ENCODE data around the gene SH2B2.

Gene SH2B2

DNA sequence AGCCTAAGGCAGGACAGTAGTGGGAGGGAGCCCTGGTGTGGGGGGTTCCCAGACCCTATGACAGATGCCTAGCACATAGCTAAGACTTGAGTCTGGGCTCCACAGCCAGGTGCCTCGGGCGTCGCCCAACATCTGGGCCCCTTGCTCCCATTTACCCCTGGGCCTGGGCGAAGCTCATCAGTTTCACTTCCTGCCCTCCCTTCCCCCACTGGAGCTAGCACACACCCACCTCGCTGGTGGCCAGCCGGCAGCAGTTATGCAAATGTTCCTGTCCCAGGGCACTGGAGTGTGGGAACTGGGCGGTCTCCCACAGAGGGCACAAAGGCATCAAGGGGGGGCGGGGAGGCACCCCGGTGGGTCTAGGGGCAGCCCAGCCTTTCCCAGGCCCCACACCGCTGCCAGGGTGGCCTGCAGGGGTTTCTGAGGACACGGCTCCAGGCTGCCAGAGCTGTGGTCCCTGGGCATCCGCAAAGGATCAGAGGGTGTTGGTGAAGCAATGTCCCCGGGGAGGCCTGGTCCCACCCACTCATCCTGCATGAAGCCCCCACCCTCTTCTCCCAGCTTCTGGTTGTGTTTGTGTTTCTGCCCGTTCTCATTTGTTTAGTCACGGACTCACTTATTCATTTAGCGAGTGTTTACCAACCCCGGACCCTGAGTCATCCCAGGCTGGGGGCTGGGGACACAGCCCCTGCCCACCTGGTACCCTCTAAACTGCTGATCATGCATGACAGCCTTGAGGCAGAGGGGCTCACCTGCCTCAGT, 20.4 kb downstream of the SH2B2 start:
- H3K4me3 ChIP-seq (replicated peaks; ENCODE audit: low read depth, low read length): no peak overlapping the region
- TF ChIP-seq, protein P1, sequence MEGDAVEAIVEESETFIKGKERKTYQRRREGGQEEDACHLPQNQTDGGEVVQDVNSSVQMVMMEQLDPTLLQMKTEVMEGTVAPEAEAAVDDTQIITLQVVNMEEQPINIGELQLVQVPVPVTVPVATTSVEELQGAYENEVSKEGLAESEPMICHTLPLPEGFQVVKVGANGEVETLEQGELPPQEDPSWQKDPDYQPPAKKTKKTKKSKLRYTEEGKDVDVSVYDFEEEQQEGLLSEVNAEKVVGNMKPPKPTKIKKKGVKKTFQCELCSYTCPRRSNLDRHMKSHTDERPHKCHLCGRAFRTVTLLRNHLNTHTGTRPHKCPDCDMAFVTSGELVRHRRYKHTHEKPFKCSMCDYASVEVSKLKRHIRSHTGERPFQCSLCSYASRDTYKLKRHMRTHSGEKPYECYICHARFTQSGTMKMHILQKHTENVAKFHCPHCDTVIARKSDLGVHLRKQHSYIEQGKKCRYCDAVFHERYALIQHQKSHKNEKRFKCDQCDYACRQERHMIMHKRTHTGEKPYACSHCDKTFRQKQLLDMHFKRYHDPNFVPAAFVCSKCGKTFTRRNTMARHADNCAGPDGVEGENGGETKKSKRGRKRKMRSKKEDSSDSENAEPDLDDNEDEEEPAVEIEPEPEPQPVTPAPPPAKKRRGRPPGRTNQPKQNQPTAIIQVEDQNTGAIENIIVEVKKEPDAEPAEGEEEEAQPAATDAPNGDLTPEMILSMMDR (IDR thresholded peaks at IDR 0.05; ENCODE audit: low read depth, low read length, missing control alignments): no peak
- DNase-seq (ENCODE audit: extremely low read depth, low read depth): no peak

DNA sequence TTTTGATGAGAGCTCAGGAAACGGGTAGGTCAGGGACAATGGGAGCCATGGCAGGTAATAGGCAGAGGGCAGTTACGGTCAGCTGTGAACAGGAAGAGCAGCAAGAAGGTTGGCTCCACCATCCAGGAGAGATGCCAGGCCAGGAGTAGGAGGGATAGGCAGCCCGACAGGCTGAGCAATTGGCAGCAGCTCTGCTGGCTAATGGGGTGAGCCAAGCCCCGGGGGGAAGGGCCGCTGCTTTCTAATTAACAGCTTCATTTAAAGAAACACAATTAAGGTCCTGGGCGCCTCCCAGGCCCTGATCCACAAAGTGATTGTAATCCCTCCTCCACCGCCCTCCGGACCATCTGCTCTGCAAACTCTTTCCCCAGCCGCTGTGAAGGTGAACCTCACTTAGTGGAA, 23.7 kb downstream of the SH2B2 start:
- DNase-seq (ENCODE audit: extremely low read depth, low read depth): no peak
- no peak overlapping the region for H3K4me3 ChIP-seq (replicated peaks; ENCODE audit: low read depth, low read length)
- TF ChIP-seq, protein P1 (IDR thresholded peaks at IDR 0.05; ENCODE audit: low read depth, low read length, missing control alignments): no peak

DNA sequence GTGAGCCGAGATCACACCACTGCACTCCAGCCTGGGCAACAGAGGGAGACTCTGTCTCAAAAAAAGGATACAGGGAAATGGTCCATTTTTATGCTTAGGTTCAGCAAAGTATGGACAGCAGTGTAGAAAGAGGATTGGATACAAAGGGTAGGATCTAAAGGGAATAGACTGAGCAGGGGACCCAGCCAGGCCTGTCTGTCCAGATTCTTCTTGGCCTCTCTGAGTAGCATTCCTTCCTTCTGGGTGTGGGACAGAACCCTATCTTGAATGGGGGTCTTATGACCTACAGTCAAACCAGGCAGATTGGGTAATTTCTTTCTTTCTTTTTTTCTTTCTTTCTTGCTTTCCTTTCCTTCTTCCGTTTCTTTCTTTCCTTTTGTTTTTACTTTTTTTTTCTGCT, 25.6 kb downstream of the SH2B2 start:
- TF ChIP-seq, protein P1 (IDR thresholded peaks at IDR 0.05; ENCODE audit: low read depth, low read length, missing control alignments): no peak
- no peak for DNase-seq (ENCODE audit: extremely low read depth, low read depth)
- no peak overlapping the region for H3K4me3 ChIP-seq (replicated peaks; ENCODE audit: low read depth, low read length)

DNA sequence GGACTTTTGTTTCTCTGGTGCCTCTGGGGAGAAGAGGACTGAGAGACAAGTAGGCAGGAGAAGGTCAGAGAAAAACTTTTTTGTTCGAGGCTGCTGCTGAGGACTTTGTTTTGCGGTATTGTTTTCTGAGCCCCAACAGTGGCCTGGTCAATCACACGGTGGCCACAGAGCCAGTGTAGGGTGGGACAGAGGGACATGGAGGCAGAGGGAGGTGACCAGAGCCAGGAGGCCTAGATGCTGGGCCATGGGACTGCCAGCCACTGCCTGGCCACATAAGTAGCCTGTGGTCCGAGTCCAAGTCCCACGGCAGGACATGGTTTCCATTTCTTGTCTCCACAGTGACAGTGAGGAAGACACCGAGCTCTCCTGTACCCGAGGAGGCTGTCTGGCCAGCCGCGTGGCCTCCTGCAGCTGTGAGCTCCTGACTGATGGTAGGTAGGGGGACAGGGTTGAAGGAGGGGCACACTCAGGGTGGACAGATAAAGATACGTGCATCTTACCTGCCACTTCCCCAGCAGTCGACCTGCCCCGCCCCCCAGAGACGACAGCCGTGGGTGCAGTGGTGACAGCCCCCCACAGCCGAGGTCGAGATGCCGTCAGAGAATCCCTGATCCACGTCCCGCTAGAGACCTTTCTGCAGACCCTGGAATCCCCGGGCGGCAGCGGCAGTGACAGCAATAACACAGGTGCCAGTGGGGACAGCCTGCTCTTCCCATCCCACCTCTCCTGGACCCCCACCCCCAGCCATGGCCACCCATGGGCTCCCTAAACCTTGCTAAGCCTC, 27.5 kb downstream of the SH2B2 start:
- TF ChIP-seq, protein P1 (IDR thresholded peaks at IDR 0.05; ENCODE audit: low read depth, low read length, missing control alignments): no peak
- no peak overlapping the region for H3K4me3 ChIP-seq (replicated peaks; ENCODE audit: low read depth, low read length)
- DNase-seq (ENCODE audit: extremely low read depth, low read depth): no peak

DNA sequence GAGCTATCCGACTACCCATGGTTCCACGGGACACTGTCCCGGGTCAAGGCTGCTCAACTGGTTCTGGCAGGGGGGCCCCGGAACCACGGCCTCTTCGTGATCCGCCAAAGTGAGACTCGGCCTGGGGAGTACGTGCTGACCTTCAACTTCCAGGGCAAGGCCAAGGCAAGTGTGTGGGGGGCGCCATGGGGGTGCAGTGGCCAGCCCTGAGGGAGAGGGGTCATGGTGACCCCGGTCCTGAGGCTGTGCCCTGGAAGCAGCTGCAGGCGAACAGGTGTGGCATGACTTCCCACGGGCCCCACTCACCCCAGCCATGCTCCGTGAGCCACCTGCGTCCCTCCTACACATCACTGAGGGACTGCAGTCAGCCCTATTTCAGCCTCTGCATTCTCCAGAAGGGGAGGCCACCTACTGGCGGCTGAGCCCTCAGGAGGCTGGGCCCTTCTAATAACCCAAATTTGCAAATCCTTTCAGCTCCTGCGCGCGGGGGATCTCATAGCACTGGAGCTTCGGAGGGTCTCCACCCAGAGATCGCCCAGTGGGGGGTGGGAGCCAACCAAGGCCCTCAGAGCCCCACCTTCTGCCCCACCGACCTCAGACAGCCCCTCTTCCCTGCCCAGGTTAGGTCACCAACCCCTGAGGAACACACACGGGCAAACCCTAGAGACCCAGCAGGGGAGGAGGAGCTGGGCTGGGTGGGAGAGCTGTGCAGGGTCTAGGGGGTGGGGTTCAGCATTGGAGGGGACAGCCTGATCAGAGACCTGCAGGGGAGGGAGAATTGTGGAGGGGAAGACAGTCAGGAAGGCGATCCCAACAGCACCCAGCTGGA, 30.8 kb downstream of the SH2B2 start:
- no peak for DNase-seq (ENCODE audit: extremely low read depth, low read depth)
- TF ChIP-seq, protein P1 (IDR thresholded peaks at IDR 0.05; ENCODE audit: low read depth, low read length, missing control alignments): no peak
- H3K4me3 ChIP-seq (replicated peaks; ENCODE audit: low read depth, low read length): no peak overlapping the region

DNA sequence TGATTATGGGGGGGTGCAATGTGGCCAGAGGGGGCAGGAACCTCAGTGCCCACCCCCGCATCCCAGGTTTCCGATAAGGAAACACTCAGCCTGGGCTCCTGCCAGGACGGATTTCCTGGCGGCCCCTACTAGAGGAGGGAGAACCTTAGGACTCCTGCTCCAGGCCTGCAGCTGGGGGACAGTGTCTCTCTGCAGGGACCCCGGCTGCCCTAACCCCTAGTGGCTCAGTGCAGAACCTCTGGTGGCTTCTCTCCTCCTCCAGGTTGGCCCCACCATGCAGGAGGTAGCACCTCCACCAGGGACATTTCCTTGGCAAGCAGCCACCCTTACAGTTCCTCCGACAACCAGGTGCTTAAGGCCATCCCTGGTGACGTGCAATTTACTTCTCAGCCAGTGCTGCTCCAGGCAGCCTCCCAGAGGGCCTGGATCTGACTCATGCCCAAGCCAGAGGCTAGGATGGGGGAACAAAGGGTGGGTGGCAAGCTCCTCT, 31.9 kb downstream of the SH2B2 start:
- TF ChIP-seq, protein P1 (IDR thresholded peaks at IDR 0.05; ENCODE audit: low read depth, low read length, missing control alignments): no peak
- H3K4me3 ChIP-seq (replicated peaks; ENCODE audit: low read depth, low read length): no peak overlapping the region
- no peak for DNase-seq (ENCODE audit: extremely low read depth, low read depth)
